Measurements from ENCODE around the gene TRPC6. TPM values are rescaled to one million over a fixed set of nuclear protein-coding genes. Genes with fewer than 3 reads are reported as not detected.

TRPC6 gene
- total and polyA plus RNA-seq, 4 donors = 0.03 to 1.5 (median 0.17) TPM; not detected in 1

DNA sequence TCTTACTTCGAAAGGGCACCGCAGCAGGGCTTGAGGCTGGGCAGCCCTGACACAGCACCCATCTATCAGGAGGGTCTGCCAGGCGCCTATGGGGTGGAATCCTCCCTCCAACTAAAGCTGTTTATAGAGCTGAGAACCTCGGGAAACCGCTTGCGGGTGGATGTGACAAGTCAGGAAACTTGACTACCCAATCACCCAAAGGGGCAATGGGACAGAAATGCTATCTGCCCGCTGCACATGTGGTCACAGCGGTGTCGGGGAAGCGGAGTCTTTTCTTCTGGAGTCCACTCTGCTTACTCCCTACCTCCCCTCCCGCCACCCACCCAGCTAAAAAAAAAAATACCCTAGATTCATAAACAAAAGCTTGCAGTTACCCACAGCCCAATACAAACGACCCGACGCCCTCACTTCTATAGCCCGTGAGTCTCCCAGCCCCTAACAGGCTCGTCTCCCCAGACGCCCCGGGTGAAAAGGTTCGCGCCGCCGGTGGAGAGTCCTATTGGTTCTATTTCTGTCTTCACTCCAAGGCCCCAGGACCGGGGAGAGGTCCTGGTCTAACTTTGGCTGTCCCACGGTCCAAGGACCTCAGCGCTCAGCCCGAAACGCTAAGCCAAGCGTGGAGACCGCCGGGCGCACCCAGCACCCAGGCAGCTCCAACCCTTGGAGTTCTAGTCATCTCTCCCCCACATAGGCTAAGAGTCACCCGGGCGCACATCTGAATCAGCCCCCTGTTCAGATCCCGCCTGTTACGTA, 1.4 kb downstream of the TRPC6 start:
- peaks cover 0 to 9% (median 4%) of the 10 kb centered on the region in 4 donors for H3K9me3 ChIP-seq (ENCODE audit: control insufficient read depth in 4 of 4, low read length in 3 of 4)
- H3K9ac ChIP-seq (ENCODE audit: low read depth in 1 of 2, low read length in 2 of 2) = no peak overlapping the region
- no peak overlapping the region for H3K4me3 ChIP-seq (ENCODE audit: low read depth in 1 of 3, low read length in 3 of 3)
- no peaks in the 10 kb centered on the region for H3K36me3 ChIP-seq (ENCODE audit: control insufficient read depth in 4 of 4, insufficient read depth in 3 of 4, low read depth in 1 of 4, low read length in 3 of 4)
- H3K27ac ChIP-seq (ENCODE audit: low read depth in 1 of 2, low read length in 2 of 2) = no peak overlapping the region
- peaks cover 0 to 12% (median 4%) of the 10 kb centered on the region in 4 donors for H3K27me3 ChIP-seq (ENCODE audit: control insufficient read depth in 4 of 4, insufficient read depth in 4 of 4, low read length in 3 of 4)
- peaks cover 0 to 8% (median 0%) of the 10 kb centered on the region in 4 donors for H3K4me1 ChIP-seq (ENCODE audit: control insufficient read depth in 4 of 4, insufficient read depth in 4 of 4, low read length in 3 of 4)
- no peak for DNase-seq (ENCODE audit: low spot score)
- WGBS = 7% methylated on average over 35 of the region's 35 CpGs
- no peak for TF ChIP-seq GABPA (IDR thresholded peaks at IDR 0.05 in 1 of 2, conservative IDR thresholded peaks at IDR 0.05 in 1 of 2)
- no peak for TF ChIP-seq FOXA1 (IDR thresholded peaks at IDR 0.05)
- no peak for TF ChIP-seq TAF1 (conservative IDR thresholded peaks at IDR 0.05)
- no peak for TF ChIP-seq YY1 (IDR thresholded peaks at IDR 0.05)
- TF ChIP-seq EGR1 (IDR thresholded peaks at IDR 0.05; ENCODE audit: low read depth in 2 of 2) = no peak
- TF ChIP-seq, protein P1, sequence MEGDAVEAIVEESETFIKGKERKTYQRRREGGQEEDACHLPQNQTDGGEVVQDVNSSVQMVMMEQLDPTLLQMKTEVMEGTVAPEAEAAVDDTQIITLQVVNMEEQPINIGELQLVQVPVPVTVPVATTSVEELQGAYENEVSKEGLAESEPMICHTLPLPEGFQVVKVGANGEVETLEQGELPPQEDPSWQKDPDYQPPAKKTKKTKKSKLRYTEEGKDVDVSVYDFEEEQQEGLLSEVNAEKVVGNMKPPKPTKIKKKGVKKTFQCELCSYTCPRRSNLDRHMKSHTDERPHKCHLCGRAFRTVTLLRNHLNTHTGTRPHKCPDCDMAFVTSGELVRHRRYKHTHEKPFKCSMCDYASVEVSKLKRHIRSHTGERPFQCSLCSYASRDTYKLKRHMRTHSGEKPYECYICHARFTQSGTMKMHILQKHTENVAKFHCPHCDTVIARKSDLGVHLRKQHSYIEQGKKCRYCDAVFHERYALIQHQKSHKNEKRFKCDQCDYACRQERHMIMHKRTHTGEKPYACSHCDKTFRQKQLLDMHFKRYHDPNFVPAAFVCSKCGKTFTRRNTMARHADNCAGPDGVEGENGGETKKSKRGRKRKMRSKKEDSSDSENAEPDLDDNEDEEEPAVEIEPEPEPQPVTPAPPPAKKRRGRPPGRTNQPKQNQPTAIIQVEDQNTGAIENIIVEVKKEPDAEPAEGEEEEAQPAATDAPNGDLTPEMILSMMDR (IDR thresholded peaks at IDR 0.05; ENCODE audit: low read depth, low read length, missing input control) = no peak

DNA sequence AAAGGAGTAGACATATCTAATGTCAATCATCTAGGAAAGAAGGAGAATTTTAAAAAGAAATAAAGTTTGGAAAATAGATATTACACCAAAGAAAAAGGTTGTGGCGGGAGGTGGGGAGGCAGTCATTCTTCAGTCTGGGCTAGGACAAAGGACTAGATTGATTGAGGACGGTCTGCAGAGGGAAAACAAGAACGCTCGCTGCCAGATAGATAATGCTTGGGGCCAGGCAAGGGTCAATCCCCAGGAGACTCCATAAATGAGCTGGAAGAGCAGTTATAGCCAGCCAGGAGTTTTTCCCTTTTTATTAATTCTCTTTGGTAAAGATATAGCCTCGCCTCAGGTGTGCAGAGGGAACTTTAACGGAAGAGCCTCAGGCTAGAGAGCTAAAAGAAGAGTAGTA, 6.3 kb downstream of the TRPC6 start:
- peaks cover 0 to 9% (median 4%) of the 10 kb centered on the region in 4 donors for H3K9me3 ChIP-seq (ENCODE audit: control insufficient read depth in 4 of 4, low read length in 3 of 4)
- H3K9ac ChIP-seq (ENCODE audit: low read depth in 1 of 2, low read length in 2 of 2) = no peak overlapping the region
- no peak for TF ChIP-seq HNF4G (IDR thresholded peaks at IDR 0.05)
- TF ChIP-seq TAF1 (conservative IDR thresholded peaks at IDR 0.05) = no peak
- TF ChIP-seq, protein P1 (IDR thresholded peaks at IDR 0.05; ENCODE audit: low read depth, low read length, missing input control) = no peak
- TF ChIP-seq, protein P2, sequence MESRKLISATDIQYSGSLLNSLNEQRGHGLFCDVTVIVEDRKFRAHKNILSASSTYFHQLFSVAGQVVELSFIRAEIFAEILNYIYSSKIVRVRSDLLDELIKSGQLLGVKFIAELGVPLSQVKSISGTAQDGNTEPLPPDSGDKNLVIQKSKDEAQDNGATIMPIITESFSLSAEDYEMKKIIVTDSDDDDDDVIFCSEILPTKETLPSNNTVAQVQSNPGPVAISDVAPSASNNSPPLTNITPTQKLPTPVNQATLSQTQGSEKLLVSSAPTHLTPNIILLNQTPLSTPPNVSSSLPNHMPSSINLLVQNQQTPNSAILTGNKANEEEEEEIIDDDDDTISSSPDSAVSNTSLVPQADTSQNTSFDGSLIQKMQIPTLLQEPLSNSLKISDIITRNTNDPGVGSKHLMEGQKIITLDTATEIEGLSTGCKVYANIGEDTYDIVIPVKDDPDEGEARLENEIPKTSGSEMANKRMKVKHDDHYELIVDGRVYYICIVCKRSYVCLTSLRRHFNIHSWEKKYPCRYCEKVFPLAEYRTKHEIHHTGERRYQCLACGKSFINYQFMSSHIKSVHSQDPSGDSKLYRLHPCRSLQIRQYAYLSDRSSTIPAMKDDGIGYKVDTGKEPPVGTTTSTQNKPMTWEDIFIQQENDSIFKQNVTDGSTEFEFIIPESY (IDR thresholded peaks at IDR 0.05) = no peak
- no peak for TF ChIP-seq FOXA2 (IDR thresholded peaks at IDR 0.05)
- TF ChIP-seq HNF4A (conservative IDR thresholded peaks at IDR 0.05) = no peak
- TF ChIP-seq, protein P3, sequence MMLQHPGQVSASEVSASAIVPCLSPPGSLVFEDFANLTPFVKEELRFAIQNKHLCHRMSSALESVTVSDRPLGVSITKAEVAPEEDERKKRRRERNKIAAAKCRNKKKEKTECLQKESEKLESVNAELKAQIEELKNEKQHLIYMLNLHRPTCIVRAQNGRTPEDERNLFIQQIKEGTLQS (IDR thresholded peaks at IDR 0.05) = no peak
- TF ChIP-seq YY1 (IDR thresholded peaks at IDR 0.05) = no peak
- TF ChIP-seq SP1 (IDR thresholded peaks at IDR 0.05) = no peak
- no peak for TF ChIP-seq FOXA1 (IDR thresholded peaks at IDR 0.05)
- H3K27ac ChIP-seq (ENCODE audit: low read depth in 1 of 2, low read length in 2 of 2) = no peak overlapping the region
- 55% methylated on average over 6 of the region's 6 CpGs for WGBS
- no peak for DNase-seq (ENCODE audit: low spot score)
- H3K27me3 ChIP-seq (ENCODE audit: control insufficient read depth in 4 of 4, insufficient read depth in 4 of 4, low read length in 3 of 4) = peaks cover 0 to 5% (median 2%) of the 10 kb centered on the region in 4 donors
- H3K36me3 ChIP-seq (ENCODE audit: control insufficient read depth in 4 of 4, insufficient read depth in 3 of 4, low read depth in 1 of 4, low read length in 3 of 4) = no peaks in the 10 kb centered on the region
- no peak overlapping the region for H3K4me3 ChIP-seq (ENCODE audit: low read depth in 1 of 3, low read length in 3 of 3)
- H3K4me1 ChIP-seq (ENCODE audit: control insufficient read depth in 4 of 4, insufficient read depth in 4 of 4, low read length in 3 of 4) = no peaks in the 10 kb centered on the region
